Measurements from ENCODE around the gene CLK2. TPM values are rescaled to one million over a fixed set of nuclear protein-coding genes. Genes with fewer than 3 reads are reported as not detected.

CLK2 gene
- total and polyA plus RNA-seq, 2 of the 13 experiments (the other 11 are each of a cell fraction or from before 2014, with no cell fraction given): 20.1 to 73.5 TPM

- TF ChIP-seq ZNF781 (CRISPR knock-in tag; IDR thresholded peaks at IDR 0.05; ENCODE audit: borderline replicate concordance, not compliant biosample characterization): no peak
- no peak for TF ChIP-seq HMGA1 (CRISPR knock-in tag; conservative IDR thresholded peaks at IDR 0.05)
- TF ChIP-seq FOSL2 (CRISPR knock-in tag; IDR thresholded peaks at IDR 0.05): 0 out of 2 replicates have a peak, but pooled peaks have one; percentile 37
- peak; percentile 26; the same call in 1 of the 2 replicates for TF ChIP-seq ETV6 (CRISPR knock-in tag; conservative IDR thresholded peaks at IDR 0.05)
Measured at GRCh38 chr1:155250633-155251449, 22.5 kb downstream of the CLK2 start (continued).

GRCh38 chr1:155250246-155250632 lies 23.1 kb downstream of the CLK2 start:
- intact Hi-C loops (cut with micrococcal nuclease; ENCODE audit: unreplicated experiment) (loop anchor here (1.0 to 2.0 kb wide), 4 partner anchors 43 to 341 kb away; partner anchors contain the start of gene THBS3), in situ Hi-C loops (cut with HindIII; ENCODE audit: extremely low pct_ligation_motif_present, low pct_unique_long_range_greater_than_20kb) (loop anchor here (10.0 kb wide), 1 partner anchor 55 kb away; the partner anchor contains the start of genes FDPS and PKLR)
- H3K27me3 ChIP-seq (ENCODE audit: control insufficient read depth in 1 of 2, insufficient read depth in 2 of 2, low read length in 2 of 2): no peaks in the 10 kb centered on the region
- H3K79me2 ChIP-seq (ENCODE audit: insufficient read depth, low read length): peaks cover 8% of the 10 kb centered on the region
- no peak for DNase-seq (ENCODE audit: low spot score)
- TF ChIP-seq ZNF850 (CRISPR knock-in tag; conservative IDR thresholded peaks at IDR 0.05) (0 out of 2 replicates have a peak, but pooled peaks have one; percentile 17), ZMYM2 (CRISPR knock-in tag; IDR thresholded peaks at IDR 0.05) (peak; percentile 31; the same call in 1 of the 2 replicates), BCL6 (CRISPR knock-in tag; IDR thresholded peaks at IDR 0.05) (no peak)
- no peak overlapping the region for H3K4me3 ChIP-seq (replicated peaks in 1 of 3; ENCODE audit: insufficient read depth in 1 of 3, low read depth in 2 of 3, low read length in 3 of 3)
- BruUV-seq (replicated peaks): no TSS peak
- 95% methylated on average over 11 of the region's 28 CpGs for WGBS (ENCODE audit: low lambda C conversion rate)
- H4K20me1 ChIP-seq (ENCODE audit: insufficient read depth, low read length): no peaks in the 10 kb centered on the region
- FAIRE-seq: no peak
- H3K4me1 ChIP-seq (ENCODE audit: insufficient read depth, low read length): peaks cover 39% of the 10 kb centered on the region
- H3K27ac ChIP-seq (ENCODE audit: extremely low read length, insufficient read depth, low read length): peak overlapping the region; percentile 71
- H3K9ac ChIP-seq (ENCODE audit: insufficient read depth, low read depth, low read length): peak overlapping the region; percentile 26; the same call in 1 of the 2 replicates
- H3K9me3 ChIP-seq (ENCODE audit: low read length): no peaks in the 10 kb centered on the region
- no peak for ATAC-seq
- ChIA-PET POLR2A (interaction anchor here (1.3 to 3.0 kb wide), 11 partner anchors 10 to 312 kb away, joined by 3 to 24 read pairs (median 12); partner anchors contain the start of genes ASH1L, CLK2, FDPS and SCAMP3), CTCF (ENCODE audit: low intra/inter-chr PET ratio, low total read pairs) (interaction anchor here (0.8 to 4.0 kb wide), 5 partner anchors 8 to 341 kb away, joined by 3 to 71 read pairs (median 14); partner anchors contain the start of gene FDPS)
- no peak overlapping the region; the same call in 1 of the 2 replicates for H3K4me2 ChIP-seq (ENCODE audit: low read depth, low read length)
- H2AFZ ChIP-seq (ENCODE audit: low read length): no peak overlapping the region
- H3K36me3 ChIP-seq (replicated peaks in 1 of 2; ENCODE audit: control insufficient read depth in 1 of 2, insufficient read depth in 2 of 2, low read length in 2 of 2): peaks cover 1 to 9% of the 10 kb centered on the region in 2 experiments; a peak in 2 of 5 replicates

Data from HepG2 (cell line).